Body of pancreas (tissue), 4 donors: ENCODE results near the gene VPS13C.

ENCODE experiments used
- CTCF ChIP-seq, 7 experiments: fragments of 450-650 bp in 4 of 7; fragments of 200-600 bp in 3 of 7; sonication (generic) in 3 of 7; IDR thresholded peaks; one replicate each; pipeline ENCODE4 v1.5.1; 2016 to 2019; ENCODE audit warnings: antibody characterized with exemption in 7 of 7
- POLR2A ChIP-seq, 3 donors: fragments of 450-650 bp; IDR thresholded peaks; one replicate each; pipeline ENCODE4 v1.6.1; 2016; ENCODE audit warnings: antibody characterized with exemption in 3 of 3, mild to moderate bottlenecking in 2 of 3

GRCh38 chr15:61827131-61827530 is 233.1 kb downstream of the VPS13C start:
- no peak for TF ChIP-seq CTCF (IDR thresholded peaks at IDR 0.05)
- no peak for TF ChIP-seq POLR2A (IDR thresholded peaks at IDR 0.05)
